ENCODE results near the gene OPCML. TPM values are rescaled to one million over a fixed set of nuclear protein-coding genes. Genes with fewer than 3 reads are reported as not detected.
A peak's percentile ranks its signal among the peaks of the same experiment; 100 is the strongest.

OPCML gene
- total and polyA plus RNA-seq, 2 donors (not counting 1 experiment from before 2014, with no cell fraction given): 0.99 to 2.8 TPM

- H3K27ac ChIP-seq (ENCODE audit: insufficient read depth, low read length): no peak overlapping the region
- DNase-seq (ENCODE audit: low read depth in 2 of 2): peak; percentile 22 to 43
- no peak for TF ChIP-seq EZH2 (IDR thresholded peaks at IDR 0.05; ENCODE audit: low read length, missing control alignments)
- peak; percentile 70 to 73 for TF ChIP-seq CTCF (conservative IDR thresholded peaks at IDR 0.05 in 1 of 2, IDR thresholded peaks at IDR 0.05 in 1 of 2; ENCODE audit: low read depth in 1 of 2, low read length in 2 of 2)
- no peaks in the 10 kb centered on the region for H3K79me2 ChIP-seq (ENCODE audit: control insufficient read depth, insufficient read depth, low read length)
- H3K27me3 ChIP-seq (ENCODE audit: control insufficient read depth, insufficient read depth, low read length): no peaks in the 10 kb centered on the region
- no peak overlapping the region for H3K4me3 ChIP-seq (replicated peaks in 1 of 4; ENCODE audit: control extremely low read depth in 1 of 4, insufficient read depth in 1 of 4, low read depth in 3 of 4, low read length in 4 of 4)
- H3K36me3 ChIP-seq (ENCODE audit: control insufficient read depth, insufficient read depth, low read length): no peaks in the 10 kb centered on the region
- no peak overlapping the region for H2AFZ ChIP-seq (ENCODE audit: low read length)
- no peaks in the 10 kb centered on the region for H3K9me3 ChIP-seq (ENCODE audit: control insufficient read depth, insufficient read depth, low read depth, low read length)
- H4K20me1 ChIP-seq (ENCODE audit: control insufficient read depth, extremely low read depth, insufficient read depth, low read length): no peaks in the 10 kb centered on the region
- no peak overlapping the region for H3K9ac ChIP-seq (ENCODE audit: insufficient read depth, low read length)
- H3K4me2 ChIP-seq (ENCODE audit: extremely low read depth, insufficient read depth, low read length): no peak overlapping the region
- H3K4me1 ChIP-seq (ENCODE audit: control insufficient read depth, extremely low read depth, insufficient read depth, low read length): no peaks in the 10 kb centered on the region
These were observed 453.5 kb downstream of the OPCML start for GRCh38 chr11:133078591-133079404.

DNA sequence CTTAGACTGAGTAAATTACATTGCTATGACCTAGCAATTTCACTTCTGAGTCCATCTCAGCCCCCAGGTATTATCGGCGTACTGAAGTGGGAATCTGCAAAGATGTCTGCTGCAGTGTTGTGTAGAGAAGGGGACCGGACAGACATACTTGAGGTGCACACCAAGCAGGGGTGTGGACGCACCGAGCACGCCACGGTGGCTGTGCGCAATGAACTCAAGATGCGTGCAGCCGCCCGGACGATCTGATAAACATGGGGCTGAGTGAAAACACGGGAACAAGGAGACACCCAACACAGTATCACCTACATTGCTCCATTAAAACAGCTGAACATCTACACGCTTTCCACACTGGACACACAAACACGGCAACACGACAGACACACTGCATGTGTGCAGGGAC, 454.3 kb downstream of the OPCML start:
- Histone ChIP-seq H3K4me3 (replicated peaks in 1 of 4; ENCODE audit: control extremely low read depth in 1 of 4, insufficient read depth in 1 of 4, low read depth in 3 of 4, low read length in 4 of 4) (no peak overlapping the region), H3K4me2 (ENCODE audit: extremely low read depth, insufficient read depth, low read length) (no peak overlapping the region), H3K4me1 (ENCODE audit: control insufficient read depth, extremely low read depth, insufficient read depth, low read length) (no peaks in the 10 kb centered on the region), H3K27me3 (ENCODE audit: control insufficient read depth, insufficient read depth, low read length) (no peaks in the 10 kb centered on the region), H3K36me3 (ENCODE audit: control insufficient read depth, insufficient read depth, low read length) (no peaks in the 10 kb centered on the region), H3K9me3 (ENCODE audit: control insufficient read depth, insufficient read depth, low read depth, low read length) (no peaks in the 10 kb centered on the region), H3K27ac (ENCODE audit: insufficient read depth, low read length) (no peak overlapping the region), H2AFZ (ENCODE audit: low read length) (no peak overlapping the region), H3K9ac (ENCODE audit: insufficient read depth, low read length) (no peak overlapping the region), H3K79me2 (ENCODE audit: control insufficient read depth, insufficient read depth, low read length) (no peaks in the 10 kb centered on the region), H4K20me1 (ENCODE audit: control insufficient read depth, extremely low read depth, insufficient read depth, low read length) (no peaks in the 10 kb centered on the region)
- TF ChIP-seq EZH2 (IDR thresholded peaks at IDR 0.05; ENCODE audit: low read length, missing control alignments) (no peak), CTCF (conservative IDR thresholded peaks at IDR 0.05 in 1 of 2, IDR thresholded peaks at IDR 0.05 in 1 of 2; ENCODE audit: low read depth in 1 of 2, low read length in 2 of 2) (no peak)
- no peak for DNase-seq (ENCODE audit: low read depth in 2 of 2)

- Histone ChIP-seq H4K20me1 (ENCODE audit: control insufficient read depth, extremely low read depth, insufficient read depth, low read length) (no peaks in the 10 kb centered on the region), H3K27me3 (ENCODE audit: control insufficient read depth, insufficient read depth, low read length) (no peaks in the 10 kb centered on the region), H3K4me1 (ENCODE audit: control insufficient read depth, extremely low read depth, insufficient read depth, low read length) (no peaks in the 10 kb centered on the region), H3K79me2 (ENCODE audit: control insufficient read depth, insufficient read depth, low read length) (no peaks in the 10 kb centered on the region), H2AFZ (ENCODE audit: low read length) (no peak overlapping the region), H3K9me3 (ENCODE audit: control insufficient read depth, insufficient read depth, low read depth, low read length) (no peaks in the 10 kb centered on the region), H3K4me2 (ENCODE audit: extremely low read depth, insufficient read depth, low read length) (no peak overlapping the region), H3K9ac (ENCODE audit: insufficient read depth, low read length) (no peak overlapping the region), H3K4me3 (replicated peaks in 1 of 4; ENCODE audit: control extremely low read depth in 1 of 4, insufficient read depth in 1 of 4, low read depth in 3 of 4, low read length in 4 of 4) (no peak overlapping the region), H3K36me3 (ENCODE audit: control insufficient read depth, insufficient read depth, low read length) (no peaks in the 10 kb centered on the region), H3K27ac (ENCODE audit: insufficient read depth, low read length) (no peak overlapping the region)
- DNase-seq (ENCODE audit: low read depth in 2 of 2): no peak
- no peak for TF ChIP-seq EZH2 (IDR thresholded peaks at IDR 0.05; ENCODE audit: low read length, missing control alignments)
- TF ChIP-seq CTCF (conservative IDR thresholded peaks at IDR 0.05 in 1 of 2, IDR thresholded peaks at IDR 0.05 in 1 of 2; ENCODE audit: low read depth in 1 of 2, low read length in 2 of 2): no peak
These were observed 456.9 kb downstream of the OPCML start for GRCh38 chr11:133075351-133075750.
